GM21723 (cell line): ENCODE results near the gene BMP2.
A peak's percentile ranks its signal among the peaks of the same experiment; 100 is the strongest.

Experiments used
- ATAC-seq: cut with Tn5 transposase; IDR thresholded peaks from one replicate; pipeline ENCODE4 v1.9.1; 2021; ENCODE audit warnings: mild to moderate bottlenecking, moderate library complexity; ENCODE audit not compliant: unreplicated experiment

BMP2 gene

GRCh38 chr20:6767126-6767535 lies 355 bp upstream of the BMP2 start:
- no peak for ATAC-seq

GRCh38 chr20:6768228-6769140 lies 998 bp downstream of the BMP2 start:
- peak; percentile 10 for ATAC-seq

GRCh38 chr20:6769903-6770785 lies 2.7 kb downstream of the BMP2 start:
- ATAC-seq = no peak

GRCh38 chr20:6770786-6771100 lies 3.3 kb downstream of the BMP2 start:
- no peak for ATAC-seq

GRCh38 chr20:6780433-6781190 lies 13.1 kb downstream of the BMP2 start:
- no peak for ATAC-seq

GRCh38 chr20:6783752-6784151 lies 16.3 kb downstream of the BMP2 start:
- no peak for ATAC-seq

GRCh38 chr20:6784210-6784631 lies 16.7 kb downstream of the BMP2 start:
- ATAC-seq = no peak

GRCh38 chr20:6784767-6785166 lies 17.3 kb downstream of the BMP2 start:
- ATAC-seq = no peak

GRCh38 chr20:6786548-6786947 lies 19.1 kb downstream of the BMP2 start:
- no peak for ATAC-seq

GRCh38 chr20:6792789-6793188 lies 25.3 kb downstream of the BMP2 start:
- no peak for ATAC-seq

GRCh38 chr20:6802227-6802626 lies 34.7 kb downstream of the BMP2 start:
- no peak for ATAC-seq

- ATAC-seq = no peak
Measured at GRCh38 chr20:6806275-6806674, 38.8 kb downstream of the BMP2 start.

GRCh38 chr20:6811262-6812035 lies 44.0 kb downstream of the BMP2 start:
- no peak for ATAC-seq

GRCh38 chr20:6812530-6812929 lies 45.0 kb downstream of the BMP2 start:
- no peak for ATAC-seq

GRCh38 chr20:6814945-6815344 lies 47.5 kb downstream of the BMP2 start:
- no peak for ATAC-seq

GRCh38 chr20:6818033-6818808 lies 50.7 kb downstream of the BMP2 start:
- no peak for ATAC-seq

- ATAC-seq = no peak
Measured at GRCh38 chr20:6819599-6819998, 52.1 kb downstream of the BMP2 start.

- no peak for ATAC-seq
Measured at GRCh38 chr20:6824401-6824800, 56.9 kb downstream of the BMP2 start.

- no peak for ATAC-seq
Measured at GRCh38 chr20:6827472-6827871, 60.0 kb downstream of the BMP2 start.
